Activated T-helper 2 cell treated with anti-CD3 and anti-CD28 coated beads, Interferon-gamma antibody, Interleukin-2, Interleukin-4, amounts not matched to agents 10 μg/mL and 5 μg/mL and 100 μg/mL, durations not matched to agents 14 hours and 24 hours and 36 hours (primary cell): ENCODE data around the gene MAGEB18. TPM values are rescaled to one million over a fixed set of nuclear protein-coding genes. Genes with fewer than 3 reads are reported as not detected.

ENCODE experiments used
- DNase-seq: peaks from one replicate; pipeline ENCODE4 v3.0.0; 2021; ENCODE audit warnings: low spot score
- H3K27ac Mint-ChIP-seq: one replicate; pipeline ENCODE4 v1.8.0; 2021; ENCODE audit warnings: mixed read lengths
- H3K27me3 Mint-ChIP-seq: one replicate; pipeline ENCODE4 v1.8.0; 2021; ENCODE audit warnings: low read depth, mixed read lengths
- H3K36me3 Mint-ChIP-seq: one replicate; pipeline ENCODE4 v1.8.0; 2021; ENCODE audit warnings: low read depth, mixed read lengths
- H3K4me1 Mint-ChIP-seq: one replicate; pipeline ENCODE4 v1.8.0; 2021; ENCODE audit warnings: low read depth, mixed read lengths
- H3K4me3 Mint-ChIP-seq: one replicate; pipeline ENCODE4 v1.8.0; 2021; ENCODE audit warnings: low read depth, mild to moderate bottlenecking, moderate library complexity, mixed read lengths
- H3K9me3 Mint-ChIP-seq: one replicate; pipeline ENCODE4 v1.8.0; 2021; ENCODE audit warnings: mixed read lengths
- intact Hi-C: fragments of 100-400 bp; cut with micrococcal nuclease; formaldehyde crosslinking; loops from one replicate; pipeline ENCODE4 v1.15.1; 2023
- total RNA-seq: library from RNA; stranded (reverse); gene quantifications from 2 replicates; pipeline ENCODE4 v1.2.3, GENCODE V29; 2022

The MAGEB18 gene
- total RNA-seq = not detected in 2 replicates

DNA sequence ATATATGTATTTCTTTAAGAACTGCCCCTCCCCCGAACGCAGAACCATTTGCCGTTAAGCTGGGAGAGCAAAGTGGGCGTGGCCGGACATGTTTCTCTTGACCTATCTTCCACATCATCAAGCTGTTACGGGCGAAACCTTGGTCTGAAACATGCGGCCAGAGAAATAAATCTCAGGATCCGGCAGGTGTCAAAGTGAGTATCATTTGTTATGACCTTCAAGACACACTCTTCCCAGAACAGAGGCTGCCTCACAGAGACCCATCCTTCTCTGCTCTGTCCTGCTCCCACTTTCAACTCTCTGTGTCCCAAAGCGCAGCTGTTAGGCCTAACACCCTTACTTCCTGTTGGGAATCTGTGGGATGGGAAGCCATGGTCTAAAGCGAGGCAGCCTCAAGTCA is at the start of gene MAGEB18:
TSS of gene MAGEB18 (plus strand) at position 70 of the 400 bp plus-strand sequence. CDS start 643 bp downstream, outside the sequence.
- Mint-ChIP-seq H3K27me3 (no peaks in the 10 kb centered on the region), H3K4me1 (no peaks in the 10 kb centered on the region), H3K4me3 (no peak within 1 kb of the TSS), H3K9me3 (no peaks in the 10 kb centered on the region), H3K36me3 (no peaks in the 10 kb centered on the region), H3K27ac (no peak within 1 kb of the TSS)
- intact Hi-C loops = no loop called here
- DNase-seq = no peak

DNA sequence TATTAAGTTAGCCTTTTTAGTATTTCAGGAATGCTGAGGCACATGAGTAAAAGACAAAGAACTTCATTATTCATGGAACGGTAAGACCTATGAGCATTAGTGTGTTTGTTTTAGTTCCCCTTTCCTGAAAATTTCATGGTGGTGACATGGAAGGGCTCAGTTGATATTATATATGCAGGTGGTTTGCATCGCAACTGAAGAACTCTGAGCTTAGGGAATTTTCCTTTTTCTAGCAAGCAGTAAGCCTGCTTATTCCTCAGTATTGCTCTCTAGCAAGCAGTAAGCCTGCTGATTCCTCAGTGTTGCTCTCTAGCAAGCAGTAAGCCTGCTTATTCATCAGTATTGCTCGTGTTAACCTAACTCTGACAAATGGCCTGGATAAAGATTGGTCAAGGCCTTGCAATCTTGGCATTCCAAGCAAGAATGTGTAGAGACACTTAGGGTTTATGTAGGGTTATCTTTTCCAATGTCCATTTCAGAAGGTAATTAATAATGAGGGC is 37.7 kb upstream of the MAGEB18 start:
- H3K36me3 Mint-ChIP-seq = no peaks in the 10 kb centered on the region
- H3K4me3 Mint-ChIP-seq = no peak overlapping the region
- H3K27me3 Mint-ChIP-seq = no peaks in the 10 kb centered on the region
- no peak for DNase-seq
- no peak overlapping the region for H3K27ac Mint-ChIP-seq
- no peaks in the 10 kb centered on the region for H3K9me3 Mint-ChIP-seq
- intact Hi-C loops = no loop called here
- no peaks in the 10 kb centered on the region for H3K4me1 Mint-ChIP-seq

DNA sequence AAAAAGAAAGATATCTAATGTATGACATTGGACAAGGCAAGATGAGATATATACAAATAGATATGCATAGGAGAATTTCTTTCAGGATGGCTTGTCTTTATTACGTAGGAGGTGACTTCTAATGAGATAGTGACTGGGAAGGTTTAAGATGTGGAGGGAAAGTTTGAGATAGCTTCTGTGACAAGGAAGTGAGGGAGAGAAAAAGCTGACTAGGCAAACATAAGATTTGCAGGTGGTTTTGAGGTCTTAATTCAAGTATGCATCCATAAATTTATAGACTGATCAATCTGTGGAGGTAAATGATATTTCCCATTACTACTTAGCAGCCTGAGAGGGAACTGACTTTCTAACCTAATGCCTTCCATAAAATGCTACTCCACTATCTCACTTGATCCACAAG is 29.0 kb upstream of the MAGEB18 start:
- no peak for DNase-seq
- Mint-ChIP-seq H3K9me3 (no peaks in the 10 kb centered on the region), H3K27me3 (no peaks in the 10 kb centered on the region), H3K27ac (no peak overlapping the region), H3K36me3 (no peaks in the 10 kb centered on the region), H3K4me3 (no peak overlapping the region), H3K4me1 (no peaks in the 10 kb centered on the region)
- intact Hi-C loops = no loop called here

DNA sequence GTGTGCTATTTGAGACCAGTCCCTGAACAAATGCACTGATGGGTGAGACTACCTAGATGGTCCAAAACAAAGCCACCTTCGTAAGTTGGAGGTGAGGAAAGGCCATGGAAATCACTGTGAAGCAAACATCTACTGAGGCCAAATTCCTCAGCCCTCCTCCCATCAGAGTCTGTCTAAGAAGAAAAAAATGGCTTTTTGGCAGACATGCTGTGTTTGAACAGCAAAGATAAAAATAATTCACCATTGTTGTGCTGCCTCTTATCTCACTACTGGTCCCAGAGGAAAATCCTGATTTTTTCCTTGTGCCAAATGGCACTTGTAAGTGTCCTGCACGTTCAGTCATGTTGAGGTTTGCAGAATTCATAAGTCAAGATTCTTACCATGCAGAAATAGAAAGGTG is 7.9 kb downstream of the MAGEB18 start:
- Mint-ChIP-seq H3K4me3 (no peak overlapping the region), H3K36me3 (no peaks in the 10 kb centered on the region), H3K4me1 (no peaks in the 10 kb centered on the region), H3K9me3 (no peaks in the 10 kb centered on the region), H3K27ac (no peak overlapping the region), H3K27me3 (no peaks in the 10 kb centered on the region)
- no peak for DNase-seq
- intact Hi-C loops = no loop called here

DNA sequence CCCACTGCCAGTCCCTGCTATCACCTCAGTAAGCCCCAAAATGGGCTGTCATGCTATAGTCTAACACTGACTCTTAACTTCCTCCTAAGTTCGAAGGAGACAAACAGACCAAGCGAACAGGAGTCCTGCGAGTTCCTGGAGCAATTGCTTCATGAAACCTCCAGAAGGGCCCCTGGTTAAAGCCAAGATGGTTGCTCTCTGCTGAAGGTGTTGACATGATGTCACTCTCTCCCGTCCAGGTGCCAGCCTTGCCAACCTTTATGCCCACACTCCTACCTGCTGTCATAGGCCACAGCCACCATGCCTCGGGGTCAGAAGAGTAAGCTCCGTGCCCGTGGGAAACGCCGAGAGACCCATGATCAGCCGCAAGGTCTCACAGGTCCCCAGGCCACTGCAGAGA is 22.2 kb downstream of the MAGEB18 start, which contains the start of gene MAGEB6B:
TSS of gene MAGEB6B (plus strand) at position 301 of the 400 bp plus-strand sequence. CDS start at position 301, 0 bp downstream.
- H3K36me3 Mint-ChIP-seq = no peaks in the 10 kb centered on the region
- intact Hi-C loops = no loop called here

More for the DNA sequence above, 22.2 kb downstream of the MAGEB18 start, which contains the start of gene MAGEB6B:
- no peaks in the 10 kb centered on the region for H3K4me1 Mint-ChIP-seq
- DNase-seq = no peak
- peaks cover 4% of the 10 kb centered on the region for H3K9me3 Mint-ChIP-seq
- no peaks in the 10 kb centered on the region for H3K27me3 Mint-ChIP-seq
- no peak within 1 kb of the TSS for H3K27ac Mint-ChIP-seq
- no peak within 1 kb of the TSS for H3K4me3 Mint-ChIP-seq

Other genes starting within 250 kb of the MAGEB18 start
- not detected in 2 replicates for gene MAGEB6B, start 22.3 kb downstream of the MAGEB18 start, total RNA-seq
- gene MAGEB6, start 54.1 kb downstream of the MAGEB18 start, total RNA-seq = not detected in 2 replicates
- not detected in 2 replicates for gene MAGEB5, start 77.8 kb downstream of the MAGEB18 start, total RNA-seq